Measurements from ENCODE around the gene ZRSR2.

GRCh38 chrX:15749642-15750610 is 40.4 kb upstream of the ZRSR2 start:
- TF ChIP-seq POLR2A (IDR thresholded peaks at IDR 0.05; ENCODE audit: control extremely low read depth in 1 of 2, low read depth in 2 of 2, low read length in 2 of 2) (no peak), CTCF (IDR thresholded peaks at IDR 0.05; ENCODE audit: control extremely low read depth in 1 of 3, insufficient read depth in 1 of 3, low read depth in 1 of 3, low read length in 3 of 3) (no peak), TCF12 (IDR thresholded peaks at IDR 0.05; ENCODE audit: low read depth, low read length) (no peak), SIX5 (IDR thresholded peaks at IDR 0.05; ENCODE audit: low read depth, low read length) (no peak), SP1 (IDR thresholded peaks at IDR 0.05; ENCODE audit: low read depth, low read length) (no peak)

Data from H1 (cell line).